GM21786 (cell line): Measurements from ENCODE around the gene VMP1.
A peak's percentile ranks its signal among the peaks of the same experiment; 100 is the strongest.
"Not testable (repeated sequence)": the region's sequence is repeated elsewhere in the genome, so short reads cannot be mapped to it uniquely, and the experiment has no call there.

Source experiments
- ATAC-seq: cut with Tn5 transposase; IDR thresholded peaks from one replicate; pipeline ENCODE4 v1.9.1; 2021; ENCODE audit not compliant: unreplicated experiment

Gene VMP1

GRCh38 chr17:59804901-59805465, 97.5 kb downstream of the VMP1 start:
- no peak for ATAC-seq

DNA sequence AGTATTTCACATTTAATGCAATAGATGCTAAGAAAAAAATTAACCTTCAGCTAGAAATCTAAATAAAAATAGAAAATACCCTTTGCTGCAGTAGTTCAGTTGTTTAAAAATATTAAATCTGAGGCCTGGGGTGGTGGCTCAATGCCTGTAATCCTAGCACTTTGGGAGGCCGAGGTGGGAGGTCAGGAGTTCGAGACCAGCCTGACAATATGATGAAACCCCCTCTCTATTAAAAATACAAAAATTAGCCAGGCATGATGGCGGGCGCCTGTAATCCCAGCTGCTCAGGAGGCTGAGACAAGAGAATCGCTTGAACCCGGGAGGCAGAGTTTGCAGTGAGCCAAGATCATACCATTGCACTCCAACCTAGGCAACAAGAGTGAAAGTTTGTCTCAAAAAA, 98.9 kb downstream of the VMP1 start:
- not testable (repeated sequence) for ATAC-seq

DNA sequence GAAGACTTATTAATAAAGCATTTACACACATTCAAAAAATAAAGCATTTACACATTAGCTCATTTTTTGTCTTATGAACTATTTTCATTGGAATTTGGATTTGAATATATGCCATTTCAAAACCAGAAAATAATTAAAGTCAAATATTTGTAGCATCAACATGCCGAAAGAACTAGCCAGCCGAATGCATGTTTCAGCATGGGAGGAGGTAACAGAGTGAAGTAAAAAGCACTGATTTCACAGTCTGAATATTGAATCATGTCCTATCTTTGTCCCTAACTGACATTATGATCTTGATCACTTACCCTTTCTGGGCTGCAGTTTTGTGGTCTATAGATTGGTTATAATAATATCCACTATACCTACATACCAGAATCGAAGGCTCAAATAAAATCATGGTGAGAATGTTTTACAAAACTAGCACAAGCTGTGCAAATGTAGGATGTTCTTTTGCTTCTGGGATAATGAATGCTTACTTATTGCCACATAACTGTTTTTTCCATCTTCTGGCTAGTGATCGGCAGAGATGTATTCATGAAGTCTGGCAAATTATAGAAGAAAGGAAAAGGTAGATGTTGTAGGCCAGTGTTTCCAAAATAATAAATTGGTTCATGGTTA, 100.5 kb downstream of the VMP1 start:
- no peak for ATAC-seq

- no peak for ATAC-seq
These were observed 103.4 kb downstream of the VMP1 start for GRCh38 chr17:59810894-59811153.

DNA sequence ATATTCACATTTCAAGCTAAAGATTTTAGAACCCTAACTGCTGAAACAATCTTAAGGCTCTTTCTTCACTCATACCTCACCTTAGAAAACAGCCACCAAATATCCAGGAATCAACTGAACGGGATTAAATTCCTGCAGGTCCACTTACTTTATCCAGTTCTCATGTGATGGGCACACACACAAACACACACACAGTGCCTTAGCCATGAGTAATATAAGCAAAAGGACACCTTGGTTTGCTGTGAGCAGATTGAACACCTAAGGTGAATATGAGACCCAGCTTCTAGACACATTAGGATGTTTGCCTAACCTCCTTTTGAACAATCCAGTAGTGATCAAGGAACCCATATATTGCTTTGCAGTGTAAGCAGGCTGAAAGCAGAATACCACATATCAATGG, 103.8 kb downstream of the VMP1 start:
- no peak for ATAC-seq

DNA sequence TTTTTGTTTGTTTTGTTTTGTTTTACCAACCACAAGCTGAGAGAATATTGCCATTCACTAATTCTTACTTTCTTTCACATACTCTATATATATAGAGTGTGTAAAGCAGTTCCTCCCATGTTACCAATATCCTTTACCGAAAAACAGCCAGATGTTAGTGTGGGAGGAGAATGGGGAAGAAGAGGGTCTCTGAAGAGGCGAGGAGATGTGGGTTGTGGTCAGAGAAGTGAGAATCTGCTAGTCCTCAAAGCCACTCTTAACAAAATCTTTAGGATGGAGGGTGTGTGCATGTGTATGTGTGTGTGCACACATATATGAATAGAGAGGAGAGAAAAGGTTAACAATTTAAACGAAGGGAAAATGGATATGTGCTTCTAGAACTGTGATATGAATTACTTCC, 104.7 kb downstream of the VMP1 start:
- ATAC-seq = no peak

DNA sequence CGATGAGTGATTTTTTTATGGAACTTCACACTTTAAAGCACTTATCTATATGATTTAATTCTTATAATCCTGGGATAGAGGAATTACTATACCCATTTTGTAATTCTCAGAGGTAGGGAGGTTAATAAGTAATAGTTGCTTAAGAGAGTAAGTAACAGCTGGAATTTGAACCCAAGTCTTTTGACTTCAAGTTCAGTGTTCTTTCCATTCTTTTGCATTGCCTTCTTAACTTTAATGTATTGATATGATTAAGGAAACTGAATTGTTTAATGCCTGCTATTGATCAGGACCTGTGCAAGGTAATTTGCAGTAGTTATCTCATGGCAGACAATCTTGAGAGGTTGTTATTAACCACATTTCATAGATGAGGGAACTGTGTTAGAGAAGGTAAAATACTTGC, 106.8 kb downstream of the VMP1 start:
- no peak for ATAC-seq

GRCh38 chr17:59814685-59815084, 107.2 kb downstream of the VMP1 start:
- no peak for ATAC-seq

DNA sequence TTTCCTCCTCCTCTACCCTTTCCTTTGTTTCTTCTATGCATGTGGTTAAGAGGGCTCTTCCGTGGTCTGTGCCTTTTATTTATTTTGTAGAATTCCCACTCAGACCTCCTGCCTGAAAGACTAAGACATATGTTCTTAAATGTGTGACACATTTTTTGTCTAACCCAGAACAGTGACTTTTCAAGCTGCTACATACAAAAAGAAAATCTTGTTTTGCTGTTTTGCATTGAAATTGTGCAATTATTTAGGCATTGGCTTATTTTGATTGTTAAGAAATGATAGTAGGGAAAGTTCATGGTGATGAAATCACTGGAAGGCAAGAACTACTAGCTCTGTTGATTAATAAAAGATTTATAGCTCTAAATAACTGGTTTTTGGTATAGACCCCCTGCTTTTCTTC, 108.5 kb downstream of the VMP1 start:
- no peak for ATAC-seq

DNA sequence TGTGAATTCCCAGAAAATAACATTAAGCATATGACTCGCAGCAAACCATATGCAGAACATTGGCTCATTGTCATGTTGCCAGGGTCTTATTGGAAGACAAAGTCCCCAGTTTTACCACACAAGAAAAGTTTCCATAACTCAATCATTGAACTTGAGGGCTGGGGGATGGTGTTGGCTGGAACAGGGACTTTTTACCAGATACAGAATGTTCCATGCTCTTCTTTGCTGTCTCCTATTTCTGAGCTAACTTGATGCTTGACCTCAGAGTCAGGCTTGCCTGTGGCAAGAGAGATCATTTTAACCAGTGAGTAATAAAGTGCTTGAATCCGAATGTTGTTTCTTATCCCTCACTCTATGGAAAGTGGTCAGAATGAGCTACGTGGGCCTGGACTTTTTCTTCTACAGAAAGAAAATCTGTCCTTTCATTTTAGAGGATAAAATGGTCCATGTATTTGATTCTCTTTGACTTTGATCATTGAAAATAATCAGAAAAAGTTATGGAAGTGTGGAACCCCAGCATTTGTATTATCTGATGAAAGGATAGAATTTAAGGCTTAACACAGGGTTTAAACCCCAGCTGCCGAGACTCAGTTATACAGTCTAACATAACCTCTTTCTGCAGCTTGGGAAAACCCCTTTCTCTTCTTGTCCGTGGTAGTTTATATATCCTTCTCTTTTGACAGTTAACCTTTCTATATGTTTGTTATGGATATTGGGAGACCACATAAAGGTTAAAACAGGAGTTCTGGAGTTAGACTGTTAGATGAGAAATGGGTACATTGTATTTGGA, 118.3 kb downstream of the VMP1 start:
- ATAC-seq = no peak

DNA sequence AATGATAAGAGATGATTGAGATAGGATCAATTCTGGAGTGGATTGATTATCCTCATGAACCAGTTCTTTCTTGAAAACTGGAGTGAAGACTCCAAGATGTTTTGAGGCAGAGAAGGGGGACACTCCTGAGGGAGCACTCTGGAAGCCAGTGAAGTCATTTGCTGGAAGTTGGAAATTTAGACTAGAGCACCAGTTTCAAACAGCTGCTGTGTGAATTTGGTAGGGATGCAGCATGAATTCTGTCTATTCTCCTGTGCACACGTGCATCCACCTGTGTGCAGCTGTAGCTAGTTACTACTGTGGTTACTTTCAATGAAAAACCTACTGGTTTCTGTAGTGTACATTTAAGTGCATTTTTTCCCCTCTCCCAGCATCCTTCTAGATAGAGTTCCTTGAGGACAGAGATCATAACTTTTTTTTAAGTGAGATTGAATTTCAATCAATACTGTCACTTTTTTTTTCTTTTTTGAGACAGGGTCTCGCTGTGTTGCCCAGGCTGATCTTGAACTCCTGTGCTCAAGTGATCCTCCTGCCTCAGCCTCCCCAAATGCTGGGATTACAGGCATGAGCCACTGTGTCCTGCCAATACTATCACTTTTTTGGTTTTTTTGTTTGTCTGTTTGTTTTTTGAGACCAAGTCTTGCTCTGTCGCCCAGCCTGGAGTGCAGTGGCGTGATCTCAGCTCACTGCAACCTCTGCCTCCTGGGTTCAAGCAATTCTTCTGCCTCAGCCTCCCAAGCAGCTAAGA, 119.4 kb downstream of the VMP1 start:
- ATAC-seq = no peak

- peak; percentile 24 for ATAC-seq
These were observed 120.4 kb downstream of the VMP1 start for GRCh38 chr17:59827721-59828477.

GRCh38 chr17:59828478-59828760, 121.0 kb downstream of the VMP1 start:
- no peak for ATAC-seq

GRCh38 chr17:59828819-59829216, 121.4 kb downstream of the VMP1 start:
- ATAC-seq = not testable (repeated sequence)

GRCh38 chr17:59829217-59830006, 122.0 kb downstream of the VMP1 start:
- peak; percentile 71 for ATAC-seq

DNA sequence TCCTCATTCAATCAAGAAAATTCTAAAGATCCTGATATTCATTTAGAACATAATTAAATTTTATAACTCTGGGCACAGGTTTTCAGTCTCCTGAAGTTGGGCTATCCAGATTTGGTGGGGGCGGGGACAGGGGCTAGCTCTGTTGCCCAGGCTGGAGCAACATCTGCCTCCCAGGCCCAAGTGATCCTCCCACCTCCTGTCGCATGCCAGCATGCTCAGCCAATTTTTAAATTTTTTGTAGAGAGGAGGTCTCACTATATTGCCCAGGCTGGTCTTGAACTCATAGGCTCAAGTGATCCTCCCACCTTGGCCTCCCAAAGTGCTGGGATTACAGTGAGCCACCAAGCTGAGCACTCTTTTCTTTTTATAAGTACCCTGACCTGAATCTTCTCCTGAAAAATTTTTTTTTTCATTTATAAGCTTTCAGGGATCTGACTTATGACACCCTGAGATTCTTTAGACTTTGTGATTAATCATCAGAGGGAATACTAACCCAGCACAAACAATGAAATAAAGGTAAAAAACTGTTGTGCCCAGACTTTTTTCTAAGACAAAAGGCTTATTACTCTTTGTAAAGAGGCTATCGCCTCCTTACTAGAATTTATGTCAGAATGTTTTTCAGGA, 122.7 kb downstream of the VMP1 start:
- ATAC-seq = no peak

GRCh38 chr17:59830846-59831486, 123.5 kb downstream of the VMP1 start:
- no peak for ATAC-seq

DNA sequence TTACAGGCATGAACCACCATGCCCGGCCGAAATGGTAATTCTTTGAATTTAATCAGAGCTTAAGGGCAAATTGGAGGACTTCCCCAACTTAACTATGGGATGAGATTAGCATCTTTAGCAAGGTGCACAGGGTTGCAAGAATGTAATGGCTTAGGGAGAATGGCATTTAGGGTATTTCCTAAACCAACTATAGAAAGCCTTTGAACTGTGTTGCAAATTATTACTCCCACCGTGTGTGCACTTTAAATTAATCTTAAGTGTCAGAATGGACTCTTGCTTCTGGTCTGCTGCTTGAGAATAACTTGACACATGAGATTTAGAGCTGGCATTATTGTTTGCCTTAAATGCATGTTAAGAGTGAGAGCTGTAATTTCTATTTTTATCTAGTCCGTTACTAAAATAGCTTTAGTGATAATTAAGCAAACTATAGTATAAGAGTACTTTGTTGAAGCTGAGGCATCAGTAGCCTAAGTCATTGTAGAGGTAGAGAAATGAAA, 125.5 kb downstream of the VMP1 start:
- ATAC-seq = no peak

DNA sequence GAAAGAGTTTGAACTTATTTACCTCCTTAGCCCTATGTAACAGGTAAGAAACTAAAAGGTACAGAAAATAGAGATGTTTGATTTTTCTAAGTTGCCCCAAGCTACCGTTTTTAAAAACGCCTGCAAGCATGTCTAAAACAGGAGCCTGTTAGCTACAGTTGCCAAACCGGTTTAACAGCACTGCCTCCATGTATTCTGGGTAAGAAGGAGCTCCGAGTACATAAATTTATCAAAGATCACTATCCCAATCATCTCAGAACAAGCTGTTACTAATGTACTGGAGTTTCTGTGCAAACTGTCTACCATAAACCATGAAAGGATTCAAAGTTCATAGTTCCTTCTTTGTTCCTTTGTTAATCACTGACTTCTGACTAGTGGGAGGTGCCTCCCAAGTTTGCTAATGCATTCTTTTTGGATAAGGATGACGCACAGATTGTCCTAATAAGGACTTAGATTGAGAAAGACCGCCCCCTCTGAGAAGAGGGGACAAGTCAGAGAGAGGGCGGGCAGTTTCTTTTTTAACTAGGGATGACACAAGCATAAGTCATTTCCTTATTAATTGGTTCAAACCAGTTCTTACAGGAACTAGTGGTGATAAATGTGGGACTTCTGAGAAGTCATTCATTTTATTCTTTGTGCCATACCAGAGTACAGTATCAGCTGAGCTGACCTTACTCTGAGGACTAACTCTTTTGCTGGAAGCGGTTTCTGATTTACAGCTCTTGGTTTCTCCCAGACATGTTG, 130.0 kb downstream of the VMP1 start:
- peak; percentile 73 for ATAC-seq
